Measurements from ENCODE around the gene DMXL2.

The DMXL2 gene

GRCh38 chr15:51503003-51503402, 119.6 kb downstream of the DMXL2 start:
- no peaks in the 10 kb centered on the region for H4K20me1 ChIP-seq (ENCODE audit: insufficient read depth, low read length)
- H3K9ac ChIP-seq (ENCODE audit: low read depth, low read length), result no peak overlapping the region
- peaks cover 14% of the 10 kb centered on the region; the same call in 1 of the 2 replicates for H3K36me3 ChIP-seq (ENCODE audit: insufficient read depth, low read length)
- no peak for DNase-seq
- H3K4me2 ChIP-seq (ENCODE audit: insufficient read depth, low read length), result no peak overlapping the region
- no peak overlapping the region for H3K4me3 ChIP-seq (ENCODE audit: low read depth in 1 of 2, low read length in 2 of 2)
- no peaks in the 10 kb centered on the region for H3K79me2 ChIP-seq (ENCODE audit: insufficient read depth, low read length)
- no peaks in the 10 kb centered on the region for H3K27me3 ChIP-seq (ENCODE audit: insufficient read depth, low read length, poor library complexity)
- H3K9me3 ChIP-seq (ENCODE audit: insufficient read depth, low read length, severe bottlenecking), result no peaks in the 10 kb centered on the region
- no peak for TF ChIP-seq CTCF (IDR thresholded peaks at IDR 0.05; ENCODE audit: borderline replicate concordance, extremely low read depth, low read length, poor library complexity, severe bottlenecking)
- TF ChIP-seq EZH2 (IDR thresholded peaks at IDR 0.05; ENCODE audit: borderline replicate concordance, low read depth, low read length, severe bottlenecking), result no peak
- no peak overlapping the region for H2AFZ ChIP-seq (ENCODE audit: low read depth, low read length)
- no peak for ATAC-seq (ENCODE audit: insufficient read depth, low read depth)
- no peaks in the 10 kb centered on the region for H3K4me1 ChIP-seq (ENCODE audit: insufficient read depth, low read length)
- no peak overlapping the region for H3K27ac ChIP-seq (ENCODE audit: low read length)

- Histone ChIP-seq H3K4me1 (ENCODE audit: insufficient read depth, low read length) (no peaks in the 10 kb centered on the region), H2AFZ (ENCODE audit: low read depth, low read length) (no peak overlapping the region), H3K79me2 (ENCODE audit: insufficient read depth, low read length) (no peaks in the 10 kb centered on the region), H3K9me3 (ENCODE audit: insufficient read depth, low read length, severe bottlenecking) (no peaks in the 10 kb centered on the region), H3K4me2 (ENCODE audit: insufficient read depth, low read length) (no peak overlapping the region), H3K9ac (ENCODE audit: low read depth, low read length) (no peak overlapping the region), H3K27me3 (ENCODE audit: insufficient read depth, low read length, poor library complexity) (no peaks in the 10 kb centered on the region), H3K27ac (ENCODE audit: low read length) (no peak overlapping the region), H3K36me3 (ENCODE audit: insufficient read depth, low read length) (peaks cover 14% of the 10 kb centered on the region; the same call in 1 of the 2 replicates), H4K20me1 (ENCODE audit: insufficient read depth, low read length) (no peaks in the 10 kb centered on the region), H3K4me3 (ENCODE audit: low read depth in 1 of 2, low read length in 2 of 2) (no peak overlapping the region)
- DNase-seq (no peak), ATAC-seq (ENCODE audit: insufficient read depth, low read depth) (peak; percentile 74)
- TF ChIP-seq EZH2 (IDR thresholded peaks at IDR 0.05; ENCODE audit: borderline replicate concordance, low read depth, low read length, severe bottlenecking), result no peak
- peak; percentile 66 for TF ChIP-seq CTCF (IDR thresholded peaks at IDR 0.05; ENCODE audit: borderline replicate concordance, extremely low read depth, low read length, poor library complexity, severe bottlenecking)
Observed at GRCh38 chr15:51499379-51499976, 123.1 kb downstream of the DMXL2 start.

GRCh38 chr15:51497806-51498205, 124.8 kb downstream of the DMXL2 start:
- no peak overlapping the region for H3K27ac ChIP-seq (ENCODE audit: low read length)
- H4K20me1 ChIP-seq (ENCODE audit: insufficient read depth, low read length), result no peaks in the 10 kb centered on the region
- no peak overlapping the region for H3K9ac ChIP-seq (ENCODE audit: low read depth, low read length)
- H3K36me3 ChIP-seq (ENCODE audit: insufficient read depth, low read length), result peaks cover 14% of the 10 kb centered on the region; the same call in 1 of the 2 replicates
- H3K4me2 ChIP-seq (ENCODE audit: insufficient read depth, low read length), result no peak overlapping the region
- TF ChIP-seq CTCF (IDR thresholded peaks at IDR 0.05; ENCODE audit: borderline replicate concordance, extremely low read depth, low read length, poor library complexity, severe bottlenecking) (no peak), EZH2 (IDR thresholded peaks at IDR 0.05; ENCODE audit: borderline replicate concordance, low read depth, low read length, severe bottlenecking) (no peak)
- H3K4me1 ChIP-seq (ENCODE audit: insufficient read depth, low read length), result no peaks in the 10 kb centered on the region
- DNase-seq (no peak), ATAC-seq (ENCODE audit: insufficient read depth, low read depth) (no peak)
- H3K79me2 ChIP-seq (ENCODE audit: insufficient read depth, low read length), result no peaks in the 10 kb centered on the region
- H3K27me3 ChIP-seq (ENCODE audit: insufficient read depth, low read length, poor library complexity), result no peaks in the 10 kb centered on the region
- no peak overlapping the region for H3K4me3 ChIP-seq (ENCODE audit: low read depth in 1 of 2, low read length in 2 of 2)
- H3K9me3 ChIP-seq (ENCODE audit: insufficient read depth, low read length, severe bottlenecking), result no peaks in the 10 kb centered on the region
- no peak overlapping the region for H2AFZ ChIP-seq (ENCODE audit: low read depth, low read length)

All from DND-41 (cell line).